Ramos (cell line): ENCODE measurements around the gene OR11G2.
"Not testable (repeated sequence)": the region's sequence is repeated elsewhere in the genome, so short reads cannot be mapped to it uniquely, and the experiment has no call there.

Experiments
- in situ Hi-C: fragments of 300-500 bp; cut with MboI; formaldehyde crosslinking; loops from one replicate; pipeline ENCODE4 v1.14.3; 2022; ENCODE audit warnings: low sequenced_read_pairs; ENCODE audit not compliant: unreplicated experiment

The OR11G2 gene

DNA sequence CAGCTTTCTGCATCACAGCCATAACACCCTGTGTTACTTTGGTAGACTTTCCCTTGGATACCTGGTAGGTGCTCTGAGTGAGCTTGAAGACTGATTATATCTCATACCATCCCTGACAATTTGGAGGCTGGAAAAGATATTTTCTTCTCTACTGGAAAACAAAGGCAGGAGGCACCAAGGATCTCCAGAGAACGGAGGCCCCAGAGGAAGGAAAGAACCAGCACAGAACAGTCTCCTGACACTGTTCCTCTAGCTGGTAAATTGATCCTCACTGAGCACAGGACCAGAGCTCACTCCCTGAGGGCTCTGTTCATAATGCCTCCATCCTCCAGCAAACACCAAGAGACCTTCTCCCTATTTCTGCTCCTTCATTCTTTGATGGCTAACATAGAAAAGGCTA lies at the start of gene OR11G2:
TSS of gene OR11G2 (plus strand) at position 301 of the 400 bp plus-strand sequence. CDS start 6,542 bp downstream, outside the sequence.
- in situ Hi-C loops, result no loop called here

- in situ Hi-C loops, result no loop called here
These were observed 46.8 kb upstream of the OR11G2 start for GRCh38 chr14:20143911-20144310.

GRCh38 chr14:20144820-20145219 lies 45.9 kb upstream of the OR11G2 start:
- in situ Hi-C loops, result no loop called here

DNA sequence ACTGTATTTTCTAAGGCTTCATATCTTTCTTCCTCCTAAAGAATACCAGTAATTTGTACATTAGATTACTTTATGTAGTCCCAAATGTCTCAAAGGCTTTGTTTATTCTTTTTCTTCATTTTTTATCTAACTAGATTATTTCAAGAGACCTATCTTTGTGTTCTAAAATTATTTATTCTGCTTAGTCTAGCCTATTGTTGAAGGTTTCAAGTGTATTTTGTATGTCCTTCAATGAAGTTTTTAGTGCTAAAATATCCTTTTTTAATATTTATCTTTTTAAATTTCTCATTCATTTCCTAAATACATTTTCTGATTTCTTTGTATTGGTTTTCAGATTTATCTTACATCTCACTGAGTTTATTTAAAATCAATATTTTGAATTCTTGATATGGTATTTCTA lies 26.2 kb upstream of the OR11G2 start:
- in situ Hi-C loops, result no loop called here

DNA sequence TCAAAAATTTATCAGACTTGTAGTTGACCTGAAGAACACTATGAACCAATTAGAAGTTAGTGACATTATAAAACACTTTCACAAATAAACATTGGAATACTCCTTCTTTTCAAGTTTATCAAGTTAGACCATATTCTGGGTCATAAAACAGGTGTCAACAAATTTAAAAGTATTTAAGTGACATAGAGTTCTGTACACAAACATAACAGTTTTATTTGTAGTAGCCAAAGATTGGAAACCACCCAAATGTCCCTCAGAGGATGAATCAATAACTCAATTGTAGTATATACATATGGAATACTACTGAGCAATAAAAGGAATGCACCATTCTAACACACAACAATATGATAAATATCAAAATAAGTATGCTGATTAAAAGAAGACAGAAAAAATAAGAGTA lies 23.6 kb upstream of the OR11G2 start:
- in situ Hi-C loops, result no loop called here

- in situ Hi-C loops, result not testable (repeated sequence)
These were observed 20.8 kb upstream of the OR11G2 start for GRCh38 chr14:20169852-20170251.

DNA sequence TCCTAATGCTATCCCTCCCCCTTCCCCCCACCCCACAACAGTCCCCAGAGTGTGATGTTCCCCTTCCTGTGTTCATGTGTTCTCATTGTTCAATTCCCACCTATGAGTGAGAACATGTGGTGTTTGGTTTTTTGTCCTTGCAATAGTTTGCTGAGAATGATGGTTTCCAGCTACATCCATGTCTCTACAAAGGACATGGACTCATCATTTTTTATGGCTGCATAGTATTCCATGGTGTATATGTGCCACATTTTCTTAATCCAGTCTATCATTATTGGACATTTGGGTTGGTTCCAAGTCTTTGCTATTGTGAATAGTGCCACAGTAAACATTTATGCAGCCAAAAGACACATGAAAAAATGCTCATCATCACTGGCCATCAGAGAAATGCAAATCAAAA lies 16.5 kb upstream of the OR11G2 start:
- in situ Hi-C loops, result not testable (repeated sequence)

- in situ Hi-C loops, result no loop called here
These were observed 14.4 kb upstream of the OR11G2 start for GRCh38 chr14:20176330-20176729.

GRCh38 chr14:20177433-20177974 lies 13.2 kb upstream of the OR11G2 start:
- in situ Hi-C loops, result no loop called here

GRCh38 chr14:20179218-20179617 lies 11.5 kb upstream of the OR11G2 start:
- in situ Hi-C loops, result no loop called here

- in situ Hi-C loops, result no loop called here
These were observed 10.8 kb upstream of the OR11G2 start for GRCh38 chr14:20179880-20180279.

- in situ Hi-C loops, result no loop called here
These were observed 10.2 kb upstream of the OR11G2 start for GRCh38 chr14:20180486-20180885.

GRCh38 chr14:20184181-20184580 lies 6.5 kb upstream of the OR11G2 start:
- in situ Hi-C loops, result no loop called here

- in situ Hi-C loops, result no loop called here
These were observed 700 bp downstream of the OR11G2 start for GRCh38 chr14:20191396-20191795.

DNA sequence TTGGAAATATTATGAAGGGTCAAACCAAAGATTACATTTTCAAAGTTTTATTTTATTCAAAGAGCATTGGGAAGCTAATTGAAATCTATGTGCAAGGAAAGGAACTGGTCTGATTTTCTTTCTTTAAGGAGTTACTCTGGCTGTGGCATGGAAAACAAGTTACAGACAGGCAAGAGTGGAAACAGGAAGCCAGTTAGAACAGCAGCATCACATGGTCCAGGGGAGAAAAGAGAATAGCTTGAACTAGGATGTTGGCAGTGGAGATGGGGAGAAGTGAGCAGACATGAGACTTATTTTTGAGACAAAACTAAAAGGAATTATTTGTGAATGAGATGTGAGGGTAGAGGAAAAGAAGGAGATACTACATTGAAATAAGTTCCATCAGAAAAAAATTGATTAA lies 3.4 kb downstream of the OR11G2 start:
- in situ Hi-C loops, result no loop called here

GRCh38 chr14:20195170-20195569 lies 4.5 kb downstream of the OR11G2 start:
- in situ Hi-C loops, result not testable (repeated sequence)

- in situ Hi-C loops, result no loop called here
These were observed 5.2 kb downstream of the OR11G2 start for GRCh38 chr14:20195911-20196310.

DNA sequence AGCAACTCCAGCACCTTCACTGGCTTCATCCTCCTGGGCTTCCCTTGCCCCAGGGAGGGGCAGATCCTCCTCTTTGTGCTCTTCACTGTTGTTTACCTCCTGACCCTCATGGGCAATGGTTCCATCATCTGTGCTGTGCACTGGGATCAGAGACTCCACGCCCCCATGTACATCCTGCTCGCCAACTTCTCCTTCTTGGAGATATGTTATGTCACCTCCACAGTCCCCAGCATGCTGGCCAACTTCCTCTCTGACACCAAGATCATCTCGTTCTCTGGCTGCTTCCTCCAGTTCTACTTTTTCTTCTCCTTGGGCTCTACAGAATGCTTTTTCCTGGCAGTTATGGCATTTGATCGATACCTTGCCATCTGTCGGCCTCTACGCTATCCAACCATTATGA lies 6.8 kb downstream of the OR11G2 start:
- in situ Hi-C loops, result no loop called here

DNA sequence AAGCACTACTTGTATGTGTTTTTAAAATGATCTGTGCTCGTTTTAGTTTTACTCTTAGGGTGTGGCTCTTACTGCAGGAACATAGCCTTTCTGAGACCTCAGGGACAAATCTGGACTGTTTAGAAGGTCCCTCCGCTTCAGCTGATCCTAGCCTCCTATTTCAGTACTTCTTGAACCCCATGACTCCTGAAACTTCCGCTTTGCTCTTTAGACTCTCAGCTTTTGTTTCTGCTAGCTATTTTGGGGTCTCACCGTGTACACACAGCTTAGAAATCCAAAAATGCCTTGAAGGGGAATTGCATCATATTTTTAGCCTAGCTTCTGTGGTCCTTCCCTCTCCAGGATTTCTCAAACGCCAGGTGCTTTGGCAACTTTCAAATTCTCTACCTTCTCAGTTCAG lies 8.3 kb downstream of the OR11G2 start:
- in situ Hi-C loops, result no loop called here

DNA sequence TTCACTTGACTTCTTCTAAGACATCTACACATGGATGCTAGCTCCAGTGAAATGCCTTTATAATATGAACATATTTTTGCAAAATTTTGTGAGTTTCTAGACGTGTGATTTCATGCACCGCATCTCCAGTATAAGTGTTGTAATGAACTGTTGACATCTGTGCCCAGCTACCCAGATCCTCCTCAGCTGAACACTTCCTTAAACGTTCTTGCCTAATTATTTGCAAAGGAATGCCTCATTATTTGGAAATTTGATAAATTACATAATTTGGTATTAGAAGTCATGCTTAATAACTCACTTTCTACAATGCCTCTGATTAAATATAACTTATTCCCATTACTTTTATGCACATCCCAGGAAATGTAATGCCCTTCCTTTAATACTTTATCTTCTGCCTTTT lies 14.0 kb downstream of the OR11G2 start:
- in situ Hi-C loops, result no loop called here

DNA sequence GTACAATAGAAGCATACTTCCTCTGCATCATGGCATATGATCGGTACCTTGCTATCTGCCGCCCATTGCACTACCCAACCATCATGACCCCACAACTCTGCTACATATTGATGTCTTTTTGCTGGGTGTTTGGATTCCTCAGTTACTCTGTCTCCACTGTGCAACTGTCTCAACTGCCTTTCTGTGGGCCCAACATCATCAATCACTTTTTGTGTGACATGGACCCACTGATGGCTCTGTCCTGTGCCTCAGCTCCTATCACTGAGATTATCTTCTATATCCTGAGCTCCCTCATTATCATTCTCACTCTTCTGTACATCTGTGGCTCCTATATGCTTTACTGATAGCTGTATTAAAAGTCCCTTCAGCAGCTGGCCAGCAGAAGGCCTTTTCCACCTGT lies 18.9 kb downstream of the OR11G2 start:
- in situ Hi-C loops, result no loop called here

- in situ Hi-C loops, result not testable (repeated sequence)
These were observed 21.7 kb downstream of the OR11G2 start for GRCh38 chr14:20212406-20212805.

GRCh38 chr14:20215196-20215595 lies 24.5 kb downstream of the OR11G2 start:
- in situ Hi-C loops, result no loop called here
